H9 (cell line): ENCODE results near the gene PHYHIPL. TPM values are rescaled to one million over a fixed set of nuclear protein-coding genes. Genes with fewer than 3 reads are reported as not detected.

Experiments
- DNase-seq: peaks from one replicate; pipeline ENCODE4 v3.0.0-alpha.2; 2017
- H2AFZ ChIP-seq: one replicate; pipeline ENCODE4 v1.6.1; 2013; ENCODE audit warnings: mild to moderate bottlenecking, low read length, control low read depth, moderate library complexity
- H2AK5ac ChIP-seq: 2 replicates; pipeline ENCODE4 v1.6.1; 2013; ENCODE audit warnings: low read length, control low read depth, mixed read lengths; ENCODE audit not compliant: insufficient read length
- H2BK120ac ChIP-seq: one replicate; pipeline ENCODE4 v1.6.1; 2013; ENCODE audit warnings: low read depth, mild to moderate bottlenecking, low read length, control low read depth, inconsistent platforms; ENCODE audit not compliant: poor library complexity, severe bottlenecking
- H2BK12ac ChIP-seq: 2 replicates; pipeline ENCODE4 v1.6.1; 2013; ENCODE audit warnings: low read length, control low read depth, mixed read lengths, low read depth; ENCODE audit not compliant: insufficient read length
- H2BK15ac ChIP-seq: 2 replicates; pipeline ENCODE4 v1.6.1; 2013; ENCODE audit warnings: low read depth, low read length, control low read depth
- H2BK20ac ChIP-seq: one replicate; pipeline ENCODE4 v1.6.1; 2013; ENCODE audit warnings: low read depth, mild to moderate bottlenecking, low read length, control low read depth, inconsistent platforms; ENCODE audit not compliant: poor library complexity, severe bottlenecking
- H2BK5ac ChIP-seq: 2 replicates; pipeline ENCODE4 v1.6.1; 2013; ENCODE audit warnings: low read length, control low read depth, mixed read lengths; ENCODE audit not compliant: insufficient read length
- H3K14ac ChIP-seq: 2 replicates; pipeline ENCODE4 v1.6.1; 2013; ENCODE audit warnings: low read length, control low read depth; ENCODE audit not compliant: insufficient read depth
- H3K18ac ChIP-seq: 2 replicates; pipeline ENCODE4 v1.6.1; 2013; ENCODE audit warnings: low read depth, mild to moderate bottlenecking, mixed read lengths, low read length, control low read depth; ENCODE audit not compliant: insufficient read length
- H3K23ac ChIP-seq: 2 replicates; pipeline ENCODE4 v1.6.1; 2013; ENCODE audit warnings: low read length, control low read depth, mixed read lengths, low read depth; ENCODE audit not compliant: insufficient read length
- H3K23me2 ChIP-seq: 2 replicates; pipeline ENCODE4 v1.6.1; 2013; ENCODE audit warnings: low read depth, mild to moderate bottlenecking, mixed read lengths, low read length, control low read depth; ENCODE audit not compliant: insufficient read length, poor library complexity, severe bottlenecking
- H3K27ac ChIP-seq: 2 replicates; pipeline ENCODE4 v1.5.1; 2013; ENCODE audit warnings: low read length, control low read depth, mixed read lengths, low read depth; ENCODE audit not compliant: insufficient read length
- H3K27me3 ChIP-seq: 2 replicates; pipeline ENCODE4 v1.6.1; 2013; ENCODE audit warnings: low read length, control low read depth, inconsistent platforms; ENCODE audit not compliant: insufficient read depth
- H3K4ac ChIP-seq: 2 replicates; pipeline ENCODE4 v1.6.1; 2013; ENCODE audit warnings: low read depth, mild to moderate bottlenecking, control low read depth, inconsistent platforms, low read length, moderate library complexity
- H3K4me1 ChIP-seq: 2 replicates; pipeline ENCODE4 v1.6.1; 2013; ENCODE audit warnings: low read length, control low read depth, inconsistent platforms; ENCODE audit not compliant: insufficient read depth
- H3K4me2 ChIP-seq: 2 replicates; pipeline ENCODE4 v1.6.1; 2013; ENCODE audit warnings: low read length, control low read depth, mixed read lengths; ENCODE audit not compliant: insufficient read length, insufficient read depth
- H3K56ac ChIP-seq: 2 replicates; pipeline ENCODE4 v1.6.1; 2013; ENCODE audit warnings: low read depth, mild to moderate bottlenecking, mixed read lengths, low read length, control low read depth; ENCODE audit not compliant: insufficient read length
- H3K79me1 ChIP-seq: 2 replicates; pipeline ENCODE4 v1.6.1; 2013; ENCODE audit warnings: low read depth, mild to moderate bottlenecking, moderate library complexity, low read length, control low read depth, inconsistent platforms; ENCODE audit not compliant: insufficient read depth, poor library complexity, severe bottlenecking
- H3K79me2 ChIP-seq: 2 replicates; pipeline ENCODE4 v1.6.1; 2013; ENCODE audit warnings: low read length, control low read depth, inconsistent platforms; ENCODE audit not compliant: insufficient read depth
- H3K9ac ChIP-seq: 2 replicates; pipeline ENCODE4 v1.6.1; 2013; ENCODE audit warnings: low read length, control low read depth, mixed read lengths; ENCODE audit not compliant: insufficient read length; ENCODE audit errors: extremely low read depth
- H3K9me3 ChIP-seq: one replicate; pipeline ENCODE4 v1.6.1; 2013; ENCODE audit warnings: low read depth, low read length, inconsistent platforms; ENCODE audit not compliant: control insufficient read depth
- H3T11ph ChIP-seq: one replicate; pipeline ENCODE4 v1.6.1; 2013; ENCODE audit warnings: mild to moderate bottlenecking, low read length, control low read depth, inconsistent platforms
- H4K20me1 ChIP-seq: one replicate; pipeline ENCODE4 v1.6.1; 2013; ENCODE audit not compliant: control insufficient read depth, insufficient read length, insufficient read depth
- H4K5ac ChIP-seq: 2 replicates; pipeline ENCODE4 v1.6.1; 2013; ENCODE audit warnings: low read depth, mild to moderate bottlenecking, mixed read lengths, low read length, control low read depth; ENCODE audit not compliant: insufficient read length
- H4K8ac ChIP-seq: replicated peaks from 2 replicates; pipeline ENCODE4 v1.6.1; 2013; ENCODE audit warnings: low read length, control low read depth, mixed read lengths, low read depth; ENCODE audit not compliant: insufficient read length
- H4K91ac ChIP-seq: 2 replicates; pipeline ENCODE4 v1.6.1; 2013; ENCODE audit warnings: low read depth, mild to moderate bottlenecking, moderate library complexity, mixed read lengths, low read length, control low read depth; ENCODE audit not compliant: insufficient read length
- H3K27ac Mint-ChIP-seq, 3 experiments: 2 replicates in 2 of 3; 3 replicates in 1 of 3; pipeline ENCODE4 v1.8.0; 2020 to 2021; ENCODE audit warnings: mixed read lengths in 3 of 3, mild to moderate bottlenecking in 1 of 3, moderate library complexity in 1 of 3
- H3K27me3 Mint-ChIP-seq: 2 replicates; pipeline ENCODE4 v1.8.0; 2021; ENCODE audit warnings: low read depth, mild to moderate bottlenecking, moderate library complexity, mixed read lengths
- H3K36me3 Mint-ChIP-seq, 3 experiments: 2 replicates in 2 of 3; 3 replicates in 1 of 3; pipeline ENCODE4 v1.8.0; 2020 to 2021; ENCODE audit warnings: low read depth in 3 of 3, mixed read lengths in 3 of 3; ENCODE audit not compliant: insufficient read depth in 1 of 3
- H3K4me1 Mint-ChIP-seq, 2 experiments: 2 replicates each; pipeline ENCODE4 v1.8.0; 2020; ENCODE audit warnings: mixed read lengths in 2 of 2
- H3K4me3 Mint-ChIP-seq, 2 experiments: 2 replicates in 1 of 2; 3 replicates in 1 of 2; pipeline ENCODE4 v1.8.0; 2020 to 2021; ENCODE audit warnings: mild to moderate bottlenecking in 2 of 2, mixed read lengths in 2 of 2, moderate library complexity in 1 of 2
- H3K9me3 Mint-ChIP-seq, 2 experiments: 2 replicates in 1 of 2; 3 replicates in 1 of 2; pipeline ENCODE4 v1.8.0; 2020; ENCODE audit warnings: mild to moderate bottlenecking in 2 of 2, mixed read lengths in 2 of 2, moderate library complexity in 1 of 2
- CTCF ChIP-seq: fragments of 200-600 bp; sonication (generic); conservative IDR thresholded peaks from 3 replicates; pipeline ENCODE4 v1.8.0; 2021; ENCODE audit warnings: antibody characterized with exemption, mild to moderate bottlenecking
- WGBS: extraction: QIAGEN DNeasy Blood & Tissue Kit; methylation state at CpG from one replicate; pipeline ENCODE4 v1.1.7; 2013; ENCODE audit warnings: missing lambda C conversion rate, low lambda C conversion rate, mixed read lengths; ENCODE audit not compliant: insufficient read length; ENCODE audit errors: extremely low coverage; 5-methylcytosine and 5-hydroxymethylcytosine counted together
- total RNA-seq: library from RNA; stranded (reverse); gene quantifications from 2 replicates; pipeline ENCODE4 v1.2.1, GENCODE V29; 2021

PHYHIPL gene
- total RNA-seq, 1 experiment from 2014 or later = 0.44 TPM

GRCh38 chr10:59177836-59178235 lies 1.4 kb downstream of the PHYHIPL start:
- TF ChIP-seq CTCF = no peak
- H3K4me2 ChIP-seq = no peak overlapping the region
- H3K14ac ChIP-seq = no peak overlapping the region
- H3K79me2 ChIP-seq = no peaks in the 10 kb centered on the region
- no peaks in the 10 kb centered on the region for H3K36me3 Mint-ChIP-seq
- no peaks in the 10 kb centered on the region for H3K79me1 ChIP-seq
- no peak overlapping the region for H2AK5ac ChIP-seq
- H2BK20ac ChIP-seq = no peak overlapping the region
- H3K23ac ChIP-seq = no peak overlapping the region
- peaks cover 16% of the 10 kb centered on the region for H3K23me2 ChIP-seq
- no peak overlapping the region for H3K4ac ChIP-seq
- H4K5ac ChIP-seq = no peak overlapping the region
- no peak overlapping the region for H4K8ac ChIP-seq
- no peaks in the 10 kb centered on the region for H3K4me1 ChIP-seq
- H4K91ac ChIP-seq = no peak overlapping the region
- H2AFZ ChIP-seq = no peak overlapping the region
- H2BK5ac ChIP-seq = no peak overlapping the region
- no peak overlapping the region for H3K18ac ChIP-seq
- no peak overlapping the region for H3T11ph ChIP-seq
- no peaks in the 10 kb centered on the region for H3K9me3 ChIP-seq
- no peak overlapping the region for H2BK15ac ChIP-seq
- no peak overlapping the region for H2BK12ac ChIP-seq
- no peaks in the 10 kb centered on the region for H4K20me1 ChIP-seq
- no peak overlapping the region for H3K56ac ChIP-seq
- no peak overlapping the region for H3K27ac Mint-ChIP-seq
- no peak for DNase-seq
- H3K9me3 Mint-ChIP-seq = peaks cover 0 to 6% of the 10 kb centered on the region in 2 experiments; a peak in 2 of 5 replicates
- no peak overlapping the region for H3K27ac ChIP-seq
- no peak overlapping the region for H3K9ac ChIP-seq
- H3K27me3 Mint-ChIP-seq = peaks cover 67% of the 10 kb centered on the region
- H3K4me1 Mint-ChIP-seq = peaks cover 9 to 10% of the 10 kb centered on the region in 2 experiments; a peak in 3 of 4 replicates
- H3K4me3 Mint-ChIP-seq = peak overlapping the region in 1 of 2 experiments; percentile 73; a peak in 1 of 5 replicates
- H2BK120ac ChIP-seq = no peak overlapping the region
- WGBS = no CpG with 5 or more reads among the region's 5 CpGs
- peaks cover 13% of the 10 kb centered on the region; the same call in 1 of the 2 replicates for H3K27me3 ChIP-seq
